GM19035 (cell line): ENCODE results near the gene UVRAG.

ENCODE experiments used
- ATAC-seq: cut with Tn5 transposase; IDR thresholded peaks from one replicate; pipeline ENCODE4 v1.9.1; 2021; ENCODE audit not compliant: unreplicated experiment

Gene UVRAG

GRCh38 chr11:76131671-76132631 lies 316.9 kb downstream of the UVRAG start:
- ATAC-seq = no peak

- ATAC-seq = no peak
These were observed 319.2 kb downstream of the UVRAG start for GRCh38 chr11:76134239-76134638.

GRCh38 chr11:76135491-76135890 lies 320.5 kb downstream of the UVRAG start:
- ATAC-seq = no peak

- no peak for ATAC-seq
These were observed 324.3 kb downstream of the UVRAG start for GRCh38 chr11:76139314-76139713.

GRCh38 chr11:76140912-76141574 lies 326.0 kb downstream of the UVRAG start:
- ATAC-seq = no peak

- no peak for ATAC-seq
These were observed 327.0 kb downstream of the UVRAG start for GRCh38 chr11:76141901-76142588.

GRCh38 chr11:76143274-76143673 lies 328.3 kb downstream of the UVRAG start:
- no peak for ATAC-seq

GRCh38 chr11:76147106-76147740 lies 332.2 kb downstream of the UVRAG start:
- no peak for ATAC-seq

- ATAC-seq = no peak
These were observed 333.2 kb downstream of the UVRAG start for GRCh38 chr11:76148231-76148630.

GRCh38 chr11:76148941-76149613 lies 334.1 kb downstream of the UVRAG start:
- no peak for ATAC-seq

GRCh38 chr11:76149713-76150112 lies 334.7 kb downstream of the UVRAG start:
- ATAC-seq = no peak

GRCh38 chr11:76150141-76150540 lies 335.1 kb downstream of the UVRAG start:
- ATAC-seq = no peak

GRCh38 chr11:76151556-76152085 lies 336.6 kb downstream of the UVRAG start:
- no peak for ATAC-seq

GRCh38 chr11:76152086-76152681 lies 337.2 kb downstream of the UVRAG start:
- ATAC-seq = peak; percentile 64

GRCh38 chr11:76152741-76153570 lies 337.9 kb downstream of the UVRAG start:
- ATAC-seq = peak; percentile 55

- no peak for ATAC-seq
These were observed 338.5 kb downstream of the UVRAG start for GRCh38 chr11:76153571-76153923.

GRCh38 chr11:76155500-76156227 lies 340.7 kb downstream of the UVRAG start:
- ATAC-seq = no peak

GRCh38 chr11:76156971-76157427 lies 342.0 kb downstream of the UVRAG start:
- no peak for ATAC-seq
